ENCODE data around the gene ITGA5. TPM values are rescaled to one million over a fixed set of nuclear protein-coding genes. Genes with fewer than 3 reads are reported as not detected.

The ITGA5 gene
- total and polyA plus RNA-seq, 9 of the 15 experiments (the other 6 are each of a cell fraction or from before 2014, with no cell fraction given): 9.1 to 82.1 (median 47.4) TPM

GRCh38 chr12:54390668-54391551, 28.2 kb downstream of the ITGA5 start (continued):
- TF ChIP-seq, protein P1, sequence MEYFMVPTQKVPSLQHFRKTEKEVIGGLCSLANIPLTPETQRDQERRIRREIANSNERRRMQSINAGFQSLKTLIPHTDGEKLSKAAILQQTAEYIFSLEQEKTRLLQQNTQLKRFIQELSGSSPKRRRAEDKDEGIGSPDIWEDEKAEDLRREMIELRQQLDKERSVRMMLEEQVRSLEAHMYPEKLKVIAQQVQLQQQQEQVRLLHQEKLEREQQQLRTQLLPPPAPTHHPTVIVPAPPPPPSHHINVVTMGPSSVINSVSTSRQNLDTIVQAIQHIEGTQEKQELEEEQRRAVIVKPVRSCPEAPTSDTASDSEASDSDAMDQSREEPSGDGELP (CRISPR knock-in tag; IDR thresholded peaks at IDR 0.05; ENCODE audit: borderline replicate concordance): peak; percentile 75; the same call in 1 of the 2 replicates
- TF ChIP-seq ZNF133 (CRISPR knock-in tag; IDR thresholded peaks at IDR 0.05) (no peak), POLR2G (IDR thresholded peaks at IDR 0.05; ENCODE audit: low read depth, low read length) (peak; percentile 63), SUPT5H (IDR thresholded peaks at IDR 0.05) (peak; percentile 61), MEF2D (tag; conservative IDR thresholded peaks at IDR 0.05; ENCODE audit: low read depth) (no peak), GABPB1 (CRISPR knock-in tag; IDR thresholded peaks at IDR 0.05) (no peak), RCOR1 (IDR thresholded peaks at IDR 0.05; ENCODE audit: borderline replicate concordance in 1 of 2, low read depth in 2 of 2, low read length in 2 of 2) (peak in 1 of 2 experiments; percentile 53; a peak in 1 of 4 replicates), IRF2 (CRISPR knock-in tag; IDR thresholded peaks at IDR 0.05) (no peak), SP2 (IDR thresholded peaks at IDR 0.05; ENCODE audit: extremely low read depth, low read depth, low read length, poor library complexity, severe bottlenecking) (no peak), SMARCA4 (IDR thresholded peaks at IDR 0.05) (0 out of 2 replicates have a peak, but pooled peaks have one; percentile 15), CCNT2 (IDR thresholded peaks at IDR 0.05; ENCODE audit: borderline replicate concordance, extremely low read depth, insufficient read length, low read depth, low read length) (peak; percentile 31), CTBP1 (IDR thresholded peaks at IDR 0.05; ENCODE audit: borderline replicate concordance) (peak; percentile 24; the same call in 1 of the 2 replicates), RAD21 (CRISPR knock-in tag; conservative IDR thresholded peaks at IDR 0.05 in 1 of 2, IDR thresholded peaks at IDR 0.05 in 1 of 2) (peak in 1 of 2 experiments; percentile 15; a peak in 1 of 4 replicates), DPF2 (IDR thresholded peaks at IDR 0.05) (peak; percentile 49), ZNF134 (CRISPR knock-in tag; conservative IDR thresholded peaks at IDR 0.05) (peak; percentile 94), GATA2 (CRISPR knock-in tag; IDR thresholded peaks at IDR 0.05) (peak; percentile 60), TOE1 (IDR thresholded peaks at IDR 0.05; ENCODE audit: borderline replicate concordance) (no peak), TOE1 (CRISPR knock-in tag; IDR thresholded peaks at IDR 0.05; ENCODE audit: borderline replicate concordance, low read depth) (no peak), NCOA1 (IDR thresholded peaks at IDR 0.05; ENCODE audit: low read depth) (0 out of 2 replicates have a peak, but pooled peaks have one; percentile 23), TBL1XR1 (IDR thresholded peaks at IDR 0.05; ENCODE audit: low read length in 2 of 2) (0 out of 4 replicates have a peak, but pooled peaks of 1 of the 2 experiments have one; percentile 19), KDM1A (IDR thresholded peaks at IDR 0.05) (peak in 1 of 2 experiments; percentile 68; a peak in 1 of 4 replicates), E2F6 (IDR thresholded peaks at IDR 0.05; ENCODE audit: borderline replicate concordance in 1 of 2, extremely low read depth in 1 of 2, insufficient read depth in 1 of 2, insufficient read length in 1 of 2, low read depth in 1 of 2, low read length in 1 of 2, poor library complexity in 1 of 2, severe bottlenecking in 1 of 2) (peak; percentile 71 to 88), ZNF324 (CRISPR knock-in tag; IDR thresholded peaks at IDR 0.05) (no peak), SP1 (CRISPR knock-in tag; IDR thresholded peaks at IDR 0.05) (peak; percentile 66), ZSCAN29 (IDR thresholded peaks at IDR 0.05) (no peak), EWSR1 (IDR thresholded peaks at IDR 0.05; ENCODE audit: borderline replicate concordance, low read depth, partially characterized antibody) (no peak)
- TF ChIP-seq, protein P2, sequence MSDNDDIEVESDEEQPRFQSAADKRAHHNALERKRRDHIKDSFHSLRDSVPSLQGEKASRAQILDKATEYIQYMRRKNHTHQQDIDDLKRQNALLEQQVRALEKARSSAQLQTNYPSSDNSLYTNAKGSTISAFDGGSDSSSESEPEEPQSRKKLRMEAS (CRISPR knock-in tag; IDR thresholded peaks at IDR 0.05): peak; percentile 18; the same call in 1 of the 2 replicates
